ENCODE results near the gene AKIRIN1.
"Not testable (repeated sequence)": the region's sequence is repeated elsewhere in the genome, so short reads cannot be mapped to it uniquely, and the experiment has no call there.

The AKIRIN1 gene

GRCh38 chr1:38953433-38953860, 37.6 kb upstream of the AKIRIN1 start:
- DNase-seq: no peak
- no peak overlapping the region for H3K4me3 Mint-ChIP-seq
- H3K27me3 Mint-ChIP-seq (ENCODE audit: low read depth, poor library complexity): peaks cover 5% of the 10 kb centered on the region
- no peaks in the 10 kb centered on the region for H3K36me3 Mint-ChIP-seq (ENCODE audit: low read depth)
- TF ChIP-seq, protein P1, sequence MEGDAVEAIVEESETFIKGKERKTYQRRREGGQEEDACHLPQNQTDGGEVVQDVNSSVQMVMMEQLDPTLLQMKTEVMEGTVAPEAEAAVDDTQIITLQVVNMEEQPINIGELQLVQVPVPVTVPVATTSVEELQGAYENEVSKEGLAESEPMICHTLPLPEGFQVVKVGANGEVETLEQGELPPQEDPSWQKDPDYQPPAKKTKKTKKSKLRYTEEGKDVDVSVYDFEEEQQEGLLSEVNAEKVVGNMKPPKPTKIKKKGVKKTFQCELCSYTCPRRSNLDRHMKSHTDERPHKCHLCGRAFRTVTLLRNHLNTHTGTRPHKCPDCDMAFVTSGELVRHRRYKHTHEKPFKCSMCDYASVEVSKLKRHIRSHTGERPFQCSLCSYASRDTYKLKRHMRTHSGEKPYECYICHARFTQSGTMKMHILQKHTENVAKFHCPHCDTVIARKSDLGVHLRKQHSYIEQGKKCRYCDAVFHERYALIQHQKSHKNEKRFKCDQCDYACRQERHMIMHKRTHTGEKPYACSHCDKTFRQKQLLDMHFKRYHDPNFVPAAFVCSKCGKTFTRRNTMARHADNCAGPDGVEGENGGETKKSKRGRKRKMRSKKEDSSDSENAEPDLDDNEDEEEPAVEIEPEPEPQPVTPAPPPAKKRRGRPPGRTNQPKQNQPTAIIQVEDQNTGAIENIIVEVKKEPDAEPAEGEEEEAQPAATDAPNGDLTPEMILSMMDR (IDR thresholded peaks at IDR 0.05): no peak
- H3K4me1 Mint-ChIP-seq: no peaks in the 10 kb centered on the region
- H3K27ac Mint-ChIP-seq: no peak overlapping the region
- H3K9me3 Mint-ChIP-seq: no peaks in the 10 kb centered on the region

- Mint-ChIP-seq H3K27ac (no peak overlapping the region), H3K27me3 (ENCODE audit: low read depth, poor library complexity) (peaks cover 3% of the 10 kb centered on the region), H3K4me3 (no peak overlapping the region), H3K4me1 (no peaks in the 10 kb centered on the region), H3K36me3 (ENCODE audit: low read depth) (no peaks in the 10 kb centered on the region), H3K9me3 (no peaks in the 10 kb centered on the region)
- TF ChIP-seq, protein P1 (IDR thresholded peaks at IDR 0.05): no peak
- no peak for DNase-seq
Measured at GRCh38 chr1:38958967-38959366, 32.1 kb upstream of the AKIRIN1 start.

- Mint-ChIP-seq H3K27ac (no peak overlapping the region), H3K36me3 (ENCODE audit: low read depth) (no peaks in the 10 kb centered on the region), H3K4me3 (no peak overlapping the region)
Measured at GRCh38 chr1:38962113-38962512, 29.0 kb upstream of the AKIRIN1 start.

DNA sequence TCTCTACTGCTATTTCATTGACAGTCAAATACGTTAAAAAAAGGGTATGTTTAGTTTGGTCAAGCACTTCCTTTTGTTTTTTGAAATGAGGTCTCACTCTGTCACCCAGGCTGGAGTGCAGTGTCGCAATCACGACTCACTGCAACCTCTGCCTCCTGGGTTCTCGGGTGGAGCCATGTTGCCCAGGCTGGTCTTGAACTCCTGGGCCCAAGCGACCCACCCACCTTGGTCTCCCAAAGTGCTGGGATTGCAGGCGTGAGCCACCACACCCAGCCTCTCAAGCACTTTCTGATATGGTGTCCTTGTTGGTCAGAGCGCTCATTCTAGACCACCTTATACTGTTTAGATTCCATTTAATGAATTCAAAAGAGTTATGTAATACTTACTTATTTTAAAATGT, 28.5 kb upstream of the AKIRIN1 start:
- H3K9me3 Mint-ChIP-seq: no peaks in the 10 kb centered on the region
- no peak overlapping the region for H3K27ac Mint-ChIP-seq
- H3K4me1 Mint-ChIP-seq: no peaks in the 10 kb centered on the region
- peaks cover 6% of the 10 kb centered on the region for H3K27me3 Mint-ChIP-seq (ENCODE audit: low read depth, poor library complexity)
- TF ChIP-seq, protein P1 (IDR thresholded peaks at IDR 0.05): no peak
- H3K36me3 Mint-ChIP-seq (ENCODE audit: low read depth): no peaks in the 10 kb centered on the region
- no peak overlapping the region for H3K4me3 Mint-ChIP-seq
- no peak for DNase-seq

More at GRCh38 chr1:38962113-38962512, 29.0 kb upstream of the AKIRIN1 start:
- TF ChIP-seq, protein P1 (IDR thresholded peaks at IDR 0.05): no peak
- no peak for DNase-seq
- Mint-ChIP-seq H3K27me3 (ENCODE audit: low read depth, poor library complexity) (peaks cover 6% of the 10 kb centered on the region), H3K9me3 (no peaks in the 10 kb centered on the region), H3K4me1 (no peaks in the 10 kb centered on the region)

DNA sequence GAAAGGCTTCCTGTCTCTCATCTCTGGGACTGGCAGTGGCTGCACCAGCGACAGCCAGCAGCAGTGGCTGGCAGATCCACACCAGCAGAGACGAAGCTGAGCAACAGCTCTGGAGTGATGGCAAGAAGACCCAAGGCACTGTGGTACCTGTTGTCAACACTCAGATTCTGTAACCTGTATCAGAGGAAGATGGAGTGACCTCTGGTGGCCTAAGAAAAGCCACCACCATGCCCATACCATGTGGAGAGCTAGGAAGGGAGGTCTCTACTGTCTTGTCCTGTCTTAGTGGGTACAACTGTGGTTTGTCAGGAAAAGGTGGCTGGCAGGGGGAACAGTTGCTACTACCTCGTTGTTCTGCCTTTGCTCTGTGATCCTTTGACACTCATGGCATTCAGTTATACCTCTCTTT, 26.9 kb upstream of the AKIRIN1 start:
- Mint-ChIP-seq H3K27ac (no peak overlapping the region), H3K36me3 (ENCODE audit: low read depth) (no peaks in the 10 kb centered on the region)

GRCh38 chr1:38973145-38973544, 17.9 kb upstream of the AKIRIN1 start:
- not testable (repeated sequence) for H3K27ac Mint-ChIP-seq; DNase-seq; H3K9me3 Mint-ChIP-seq; H3K4me3 Mint-ChIP-seq; H3K27me3 Mint-ChIP-seq (ENCODE audit: low read depth, poor library complexity); H3K36me3 Mint-ChIP-seq (ENCODE audit: low read depth)
- H3K4me1 Mint-ChIP-seq: peaks cover 13% of the 10 kb centered on the region

More for the DNA sequence above, 26.9 kb upstream of the AKIRIN1 start:
- H3K4me1 Mint-ChIP-seq: peaks cover 7% of the 10 kb centered on the region
- H3K9me3 Mint-ChIP-seq: no peaks in the 10 kb centered on the region
- H3K4me3 Mint-ChIP-seq: no peak overlapping the region
- DNase-seq: no peak
- TF ChIP-seq, protein P1 (IDR thresholded peaks at IDR 0.05): no peak
- H3K27me3 Mint-ChIP-seq (ENCODE audit: low read depth, poor library complexity): peaks cover 4% of the 10 kb centered on the region

Measured in nephron progenitor cell (in vitro differentiated cells).